ENCODE data around the gene DNAJC27. TPM values are rescaled to one million over a fixed set of nuclear protein-coding genes. Genes with fewer than 3 reads are reported as not detected.

The DNAJC27 gene
- polyA plus RNA-seq, 1 of the 3 experiments (the other 2 are of a cell fraction): 2.4 TPM

GRCh38 chr2:24914713-24915112 is 57.0 kb downstream of the DNAJC27 start:
- DNase-seq: no peak
- Histone ChIP-seq H3K36me3 (replicated peaks in 1 of 2; ENCODE audit: control insufficient read depth in 1 of 2, insufficient read depth in 2 of 2, low read length in 1 of 2) (peaks cover 0 to 5% of the 10 kb centered on the region in 2 experiments), H3K79me2 (ENCODE audit: insufficient read depth) (peaks cover 12% of the 10 kb centered on the region), H3F3A (replicated peaks; ENCODE audit: insufficient read depth) (no peaks in the 10 kb centered on the region), H4K20me1 (ENCODE audit: insufficient read depth) (peaks cover 6% of the 10 kb centered on the region; the same call in 1 of the 2 replicates), H3K27ac (ENCODE audit: low read depth in 2 of 2, low read length in 1 of 2) (no peak overlapping the region), H3K4me3 (ENCODE audit: low read depth in 2 of 2, low read length in 1 of 2) (no peak overlapping the region), H3K9me2 (no peaks in the 10 kb centered on the region), H2AFZ (ENCODE audit: low read depth) (no peak overlapping the region), H3K9me3 (0 out of 2 replicates have a peak, but pooled peaks cover 3% of the 10 kb centered on the region), H3K27me3 (ENCODE audit: insufficient read depth) (no peaks in the 10 kb centered on the region), H3K4me2 (no peak overlapping the region), H3K9ac (no peak overlapping the region), H3K4me1 (ENCODE audit: control insufficient read depth in 1 of 2, insufficient read depth in 2 of 2, low read depth in 1 of 2, low read length in 1 of 2) (peaks cover 0 to 25% of the 10 kb centered on the region in 2 experiments; a peak in 1 of 4 replicates)
- TF ChIP-seq MXI1 (IDR thresholded peaks at IDR 0.05; ENCODE audit: low read depth, low read length) (no peak), ZBTB33 (IDR thresholded peaks at IDR 0.05; ENCODE audit: borderline replicate concordance, low read depth) (no peak), RFX5 (IDR thresholded peaks at IDR 0.05; ENCODE audit: low read length) (no peak), POLR2AphosphoS5 (IDR thresholded peaks at IDR 0.05; ENCODE audit: low read depth, low read length) (no peak)
- POLR2A ChIA-PET: no interaction called here
- WGBS (ENCODE audit: low lambda C conversion rate): 98% methylated on average over 5 of the region's 5 CpGs
- CTCF ChIA-PET: no interaction called here

- H3K27me3 ChIP-seq (ENCODE audit: insufficient read depth): no peaks in the 10 kb centered on the region
- no peak overlapping the region for H3K4me3 ChIP-seq (ENCODE audit: low read depth in 2 of 2, low read length in 1 of 2)
- H3K4me2 ChIP-seq: no peak overlapping the region
- H4K20me1 ChIP-seq (ENCODE audit: insufficient read depth): peaks cover 6% of the 10 kb centered on the region; the same call in 1 of the 2 replicates
- H3K4me1 ChIP-seq (ENCODE audit: control insufficient read depth in 1 of 2, insufficient read depth in 2 of 2, low read depth in 1 of 2, low read length in 1 of 2): peaks cover 0 to 20% of the 10 kb centered on the region in 2 experiments; a peak in 1 of 4 replicates
- H3K36me3 ChIP-seq (replicated peaks in 1 of 2; ENCODE audit: control insufficient read depth in 1 of 2, insufficient read depth in 2 of 2, low read length in 1 of 2): peaks cover 0 to 5% of the 10 kb centered on the region in 2 experiments
- H3F3A ChIP-seq (replicated peaks; ENCODE audit: insufficient read depth): no peaks in the 10 kb centered on the region
- no peak overlapping the region for H3K27ac ChIP-seq (ENCODE audit: low read depth in 2 of 2, low read length in 1 of 2)
- no peak for TF ChIP-seq ZBTB33 (IDR thresholded peaks at IDR 0.05; ENCODE audit: borderline replicate concordance, low read depth)
- TF ChIP-seq MEF2A (IDR thresholded peaks at IDR 0.05; ENCODE audit: borderline replicate concordance, low read depth): no peak
- no peak for TF ChIP-seq CHD2 (IDR thresholded peaks at IDR 0.05; ENCODE audit: low read length, partially characterized antibody)
- no peak for TF ChIP-seq FOXM1 (IDR thresholded peaks at IDR 0.05; ENCODE audit: low read depth)
- no peak for TF ChIP-seq RAD21 (IDR thresholded peaks at IDR 0.05; ENCODE audit: low read length)
- TF ChIP-seq RCOR1 (IDR thresholded peaks at IDR 0.05; ENCODE audit: low read length): no peak
- TF ChIP-seq FOXJ3 (CRISPR knock-in tag; IDR thresholded peaks at IDR 0.05): no peak
- CTCF ChIA-PET: no interaction called here
- no peak overlapping the region for H2AFZ ChIP-seq (ENCODE audit: low read depth)
- no peaks in the 10 kb centered on the region for H3K9me2 ChIP-seq
- POLR2A ChIA-PET: no interaction called here
- peaks cover 4% of the 10 kb centered on the region for H3K79me2 ChIP-seq (ENCODE audit: insufficient read depth)
- over 99% methylated on average over 9 of the region's 9 CpGs for WGBS (ENCODE audit: low lambda C conversion rate)
- no peak overlapping the region for H3K9ac ChIP-seq
- 0 out of 2 replicates have a peak, but pooled peaks cover 3% of the 10 kb centered on the region for H3K9me3 ChIP-seq
- DNase-seq: no peak
Observed at GRCh38 chr2:24913911-24914310, 57.8 kb downstream of the DNAJC27 start.
